GM19324 (cell line): ENCODE data around the gene ZBTB44.
A peak's percentile ranks its signal among the peaks of the same experiment; 100 is the strongest.
"Not testable (repeated sequence)": the region's sequence is repeated elsewhere in the genome, so short reads cannot be mapped to it uniquely, and the experiment has no call there.

Experiments
- ATAC-seq: cut with Tn5 transposase; IDR thresholded peaks from one replicate; pipeline ENCODE4 v1.9.1; 2021; ENCODE audit warnings: mild to moderate bottlenecking, moderate library complexity; ENCODE audit not compliant: unreplicated experiment, low FRiP score

ZBTB44 gene

GRCh38 chr11:130251763-130252162 lies 63.0 kb downstream of the ZBTB44 start:
- ATAC-seq = not testable (repeated sequence)

- not testable (repeated sequence) for ATAC-seq
These were observed 64.8 kb downstream of the ZBTB44 start for GRCh38 chr11:130249929-130250328.

GRCh38 chr11:130249371-130249770 lies 65.3 kb downstream of the ZBTB44 start:
- ATAC-seq = no peak

- ATAC-seq = no peak
These were observed 67.4 kb downstream of the ZBTB44 start for GRCh38 chr11:130247319-130247718.

GRCh38 chr11:130246738-130247137 lies 68.0 kb downstream of the ZBTB44 start:
- ATAC-seq = no peak

GRCh38 chr11:130246270-130246669 lies 68.4 kb downstream of the ZBTB44 start:
- ATAC-seq = no peak

GRCh38 chr11:130245375-130245774 lies 69.3 kb downstream of the ZBTB44 start:
- not testable (repeated sequence) for ATAC-seq

- ATAC-seq = no peak
These were observed 69.9 kb downstream of the ZBTB44 start for GRCh38 chr11:130244848-130245247.

GRCh38 chr11:130243816-130244215 lies 70.9 kb downstream of the ZBTB44 start:
- peak; percentile 59 for ATAC-seq

- ATAC-seq = no peak
These were observed 73.0 kb downstream of the ZBTB44 start for GRCh38 chr11:130241713-130242112.

- ATAC-seq = no peak
These were observed 77.3 kb downstream of the ZBTB44 start for GRCh38 chr11:130237282-130238006.

- no peak for ATAC-seq
These were observed 80.4 kb downstream of the ZBTB44 start for GRCh38 chr11:130234315-130234714.

- not testable (repeated sequence) for ATAC-seq
These were observed 80.8 kb downstream of the ZBTB44 start for GRCh38 chr11:130233888-130234287.

- ATAC-seq = not testable (repeated sequence)
These were observed 81.2 kb downstream of the ZBTB44 start for GRCh38 chr11:130233486-130233885.

GRCh38 chr11:130227373-130227772 lies 87.3 kb downstream of the ZBTB44 start:
- ATAC-seq = no peak

- no peak for ATAC-seq
These were observed 91.3 kb downstream of the ZBTB44 start for GRCh38 chr11:130223291-130223971.

- no peak for ATAC-seq
These were observed 94.2 kb downstream of the ZBTB44 start for GRCh38 chr11:130220311-130221035.

GRCh38 chr11:130219148-130219547 lies 95.6 kb downstream of the ZBTB44 start:
- ATAC-seq = no peak

GRCh38 chr11:130218501-130219070 lies 96.1 kb downstream of the ZBTB44 start:
- no peak for ATAC-seq

- ATAC-seq = no peak
These were observed 97.3 kb downstream of the ZBTB44 start for GRCh38 chr11:130217133-130218031.
